ENCODE measurements around the gene CD27.

- TF ChIP-seq, protein P1, sequence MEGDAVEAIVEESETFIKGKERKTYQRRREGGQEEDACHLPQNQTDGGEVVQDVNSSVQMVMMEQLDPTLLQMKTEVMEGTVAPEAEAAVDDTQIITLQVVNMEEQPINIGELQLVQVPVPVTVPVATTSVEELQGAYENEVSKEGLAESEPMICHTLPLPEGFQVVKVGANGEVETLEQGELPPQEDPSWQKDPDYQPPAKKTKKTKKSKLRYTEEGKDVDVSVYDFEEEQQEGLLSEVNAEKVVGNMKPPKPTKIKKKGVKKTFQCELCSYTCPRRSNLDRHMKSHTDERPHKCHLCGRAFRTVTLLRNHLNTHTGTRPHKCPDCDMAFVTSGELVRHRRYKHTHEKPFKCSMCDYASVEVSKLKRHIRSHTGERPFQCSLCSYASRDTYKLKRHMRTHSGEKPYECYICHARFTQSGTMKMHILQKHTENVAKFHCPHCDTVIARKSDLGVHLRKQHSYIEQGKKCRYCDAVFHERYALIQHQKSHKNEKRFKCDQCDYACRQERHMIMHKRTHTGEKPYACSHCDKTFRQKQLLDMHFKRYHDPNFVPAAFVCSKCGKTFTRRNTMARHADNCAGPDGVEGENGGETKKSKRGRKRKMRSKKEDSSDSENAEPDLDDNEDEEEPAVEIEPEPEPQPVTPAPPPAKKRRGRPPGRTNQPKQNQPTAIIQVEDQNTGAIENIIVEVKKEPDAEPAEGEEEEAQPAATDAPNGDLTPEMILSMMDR (conservative IDR thresholded peaks at IDR 0.05; ENCODE audit: low read depth, low read length) = no peak
- no peak for TF ChIP-seq EZH2 (IDR thresholded peaks at IDR 0.05; ENCODE audit: borderline replicate concordance, low read depth, low read length, poor library complexity, severe bottlenecking)
These were observed 11.8 kb upstream of the CD27 start for GRCh38 chr12:6432991-6433390.
